Tibial nerve (tissue), 4 donors: ENCODE data around the gene AP1S3.

Experiments
- CTCF ChIP-seq, 5 experiments: fragments of 200-600 bp in 3 of 5; fragments of 450-650 bp in 2 of 5; sonication (generic) in 3 of 5; IDR thresholded peaks; one replicate each; pipeline ENCODE4 v1.5.1; 2016 to 2019; ENCODE audit warnings: antibody characterized with exemption in 5 of 5, mild to moderate bottlenecking in 3 of 5, moderate library complexity in 2 of 5
- EP300 ChIP-seq, 2 donors: sonication (generic); formaldehyde crosslinking; IDR thresholded peaks; one replicate each; pipeline ENCODE4 v1.6.1; 2017; ENCODE audit warnings: antibody characterized with exemption in 2 of 2, mild to moderate bottlenecking in 1 of 2
- POLR2A ChIP-seq, 2 donors: fragments of 450-650 bp; IDR thresholded peaks; one replicate each; pipeline ENCODE4 v1.6.1; 2017; ENCODE audit warnings: antibody characterized with exemption in 2 of 2, mild to moderate bottlenecking in 2 of 2, moderate library complexity in 2 of 2

DNA sequence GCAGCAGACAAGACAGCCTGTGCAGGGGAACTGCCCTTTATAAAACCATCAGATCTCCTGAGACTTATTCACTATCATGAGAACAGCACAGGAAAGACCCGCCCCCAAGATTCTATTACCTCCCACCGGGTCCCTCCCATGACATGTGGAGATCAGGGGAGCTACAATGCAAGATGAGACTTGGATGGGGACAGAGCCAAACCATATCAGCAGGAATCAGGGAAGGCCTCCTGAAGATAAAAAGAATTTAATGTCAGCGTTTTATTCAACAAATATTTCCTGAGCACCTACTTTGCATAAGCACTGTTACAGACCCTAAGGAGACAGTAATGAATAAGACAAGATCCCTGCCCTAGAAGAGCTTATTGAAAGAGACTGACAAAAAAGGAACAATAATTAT, 105.0 kb downstream of the AP1S3 start:
- no peak for TF ChIP-seq CTCF (IDR thresholded peaks at IDR 0.05)
- TF ChIP-seq POLR2A (IDR thresholded peaks at IDR 0.05): no peak
- TF ChIP-seq EP300 (IDR thresholded peaks at IDR 0.05): no peak
